GM13976 (cell line): ENCODE measurements around the gene SLC66A2.

ENCODE experiments used
- DNase-seq: peaks from one replicate; pipeline ENCODE4 v3.0.0; 2012; ENCODE audit warnings: low spot score
- in situ Hi-C: fragments of 300-500 bp; cut with MboI; formaldehyde crosslinking; loops from one replicate; pipeline ENCODE4 v1.12.0; 2022; ENCODE audit warnings: low sequenced_read_pairs, mixed read lengths, inconsistent platforms; ENCODE audit not compliant: unreplicated experiment
- TF ChIP-seq, protein P1 (sequence below): IDR thresholded peaks from 2 replicates; pipeline ENCODE4 v1.5.1; 2012; ENCODE audit warnings: borderline replicate concordance, mild to moderate bottlenecking; ENCODE audit not compliant: insufficient read depth; ENCODE audit errors: extremely low read depth, missing control alignments, control extremely low read depth

Gene SLC66A2

DNA sequence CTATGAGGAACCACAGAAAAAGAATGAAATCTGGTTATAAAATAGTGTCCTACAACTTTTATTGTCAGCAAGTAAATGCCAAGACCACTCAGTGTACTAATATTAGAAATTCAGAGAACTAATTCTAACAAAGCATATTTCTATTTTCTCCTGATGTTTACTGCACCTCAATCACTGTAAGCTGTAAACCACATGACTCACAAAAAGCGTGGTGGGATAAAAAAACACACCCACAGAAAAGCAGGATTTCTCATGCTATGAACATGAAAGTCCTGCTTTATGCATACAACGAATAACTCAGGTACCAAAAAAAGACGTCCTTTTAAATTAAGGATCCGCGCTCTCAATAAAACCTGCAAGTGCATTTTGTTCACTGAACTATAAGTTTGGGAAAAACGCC lies 36.1 kb upstream of the SLC66A2 start:
- in situ Hi-C loops, result no loop called here
- no peak for DNase-seq
- TF ChIP-seq, protein P1, sequence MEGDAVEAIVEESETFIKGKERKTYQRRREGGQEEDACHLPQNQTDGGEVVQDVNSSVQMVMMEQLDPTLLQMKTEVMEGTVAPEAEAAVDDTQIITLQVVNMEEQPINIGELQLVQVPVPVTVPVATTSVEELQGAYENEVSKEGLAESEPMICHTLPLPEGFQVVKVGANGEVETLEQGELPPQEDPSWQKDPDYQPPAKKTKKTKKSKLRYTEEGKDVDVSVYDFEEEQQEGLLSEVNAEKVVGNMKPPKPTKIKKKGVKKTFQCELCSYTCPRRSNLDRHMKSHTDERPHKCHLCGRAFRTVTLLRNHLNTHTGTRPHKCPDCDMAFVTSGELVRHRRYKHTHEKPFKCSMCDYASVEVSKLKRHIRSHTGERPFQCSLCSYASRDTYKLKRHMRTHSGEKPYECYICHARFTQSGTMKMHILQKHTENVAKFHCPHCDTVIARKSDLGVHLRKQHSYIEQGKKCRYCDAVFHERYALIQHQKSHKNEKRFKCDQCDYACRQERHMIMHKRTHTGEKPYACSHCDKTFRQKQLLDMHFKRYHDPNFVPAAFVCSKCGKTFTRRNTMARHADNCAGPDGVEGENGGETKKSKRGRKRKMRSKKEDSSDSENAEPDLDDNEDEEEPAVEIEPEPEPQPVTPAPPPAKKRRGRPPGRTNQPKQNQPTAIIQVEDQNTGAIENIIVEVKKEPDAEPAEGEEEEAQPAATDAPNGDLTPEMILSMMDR, result no peak

DNA sequence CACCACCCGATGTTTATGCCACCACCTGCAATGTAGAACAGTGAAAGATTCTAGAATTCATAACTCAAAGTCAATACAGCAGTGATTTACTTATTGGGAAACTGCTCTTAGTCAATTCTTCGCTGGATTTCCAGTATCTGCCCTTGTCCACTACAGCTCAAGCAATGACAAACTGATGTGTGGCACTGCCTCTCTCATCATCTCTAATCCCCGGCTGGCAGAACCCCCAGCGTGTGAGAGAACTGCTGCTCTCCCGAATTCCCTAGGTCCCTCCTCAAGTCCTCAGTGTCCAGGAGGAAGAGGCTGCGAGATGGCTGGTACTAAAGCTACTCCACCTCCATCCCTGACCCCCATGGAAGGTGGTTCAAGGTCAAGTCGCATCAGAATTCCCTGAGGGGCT lies 35.3 kb upstream of the SLC66A2 start:
- DNase-seq, result no peak
- in situ Hi-C loops, result no loop called here
- TF ChIP-seq, protein P1, result no peak

DNA sequence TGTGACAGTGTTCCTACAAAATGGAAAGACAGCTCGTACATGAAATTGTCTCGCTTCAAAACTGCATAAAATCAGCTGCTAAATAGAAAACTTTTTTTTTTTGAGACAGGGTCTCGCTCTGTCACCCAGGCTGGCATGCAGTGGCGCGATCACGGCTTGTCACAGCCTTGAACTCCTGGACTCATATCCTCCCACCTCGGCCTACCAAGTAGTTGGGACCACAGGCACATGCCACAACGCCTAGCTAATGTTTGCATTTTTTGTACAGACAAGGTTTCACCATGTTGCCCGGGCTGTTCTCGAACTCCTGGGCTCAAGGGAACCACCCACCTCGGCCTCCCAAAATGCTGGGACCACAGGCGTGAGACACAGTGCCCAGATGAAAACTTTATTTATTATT lies 33.7 kb upstream of the SLC66A2 start:
- in situ Hi-C loops, result no loop called here
- DNase-seq, result no peak
- TF ChIP-seq, protein P1, result no peak

DNA sequence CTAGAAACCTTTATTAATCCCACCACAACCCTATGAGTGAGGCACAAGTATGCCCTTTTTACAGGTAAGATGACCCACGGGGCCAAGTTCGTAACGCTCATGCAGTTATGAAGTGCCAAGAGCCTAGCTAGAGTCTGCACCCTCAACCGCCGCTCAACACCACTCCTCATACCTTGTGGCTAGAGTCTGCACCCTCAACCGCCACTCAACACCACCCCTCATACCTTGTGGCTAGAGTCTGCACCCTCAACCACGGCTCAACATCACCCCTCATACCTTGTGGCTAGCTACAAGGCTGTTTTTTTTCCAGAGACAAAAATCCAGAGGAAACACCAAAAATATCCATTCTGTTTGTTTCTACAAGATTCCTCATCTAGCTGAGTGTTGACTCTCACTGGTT lies 32.3 kb upstream of the SLC66A2 start:
- TF ChIP-seq, protein P1, result no peak
- DNase-seq, result no peak
- in situ Hi-C loops, result no loop called here

DNA sequence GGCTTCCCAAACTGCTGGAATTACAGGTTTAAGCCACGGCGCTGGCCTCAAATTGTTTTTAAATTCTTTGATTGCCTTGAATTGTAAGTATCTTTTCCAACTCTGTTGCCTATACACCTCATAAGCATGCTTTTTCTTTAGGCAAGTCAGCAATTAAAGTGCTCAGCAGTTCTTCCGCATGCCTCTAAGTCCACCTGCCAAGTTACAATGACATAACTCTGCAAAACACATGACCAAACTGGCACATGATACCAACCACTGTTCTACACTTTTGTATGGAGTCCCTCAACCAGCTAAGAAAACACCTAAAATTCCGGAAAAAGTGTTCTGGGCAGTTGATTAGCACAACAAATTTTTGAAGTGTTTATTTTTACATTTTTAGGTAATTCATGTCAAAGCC lies 31.8 kb upstream of the SLC66A2 start:
- no peak for DNase-seq
- in situ Hi-C loops, result no loop called here
- TF ChIP-seq, protein P1, result no peak

DNA sequence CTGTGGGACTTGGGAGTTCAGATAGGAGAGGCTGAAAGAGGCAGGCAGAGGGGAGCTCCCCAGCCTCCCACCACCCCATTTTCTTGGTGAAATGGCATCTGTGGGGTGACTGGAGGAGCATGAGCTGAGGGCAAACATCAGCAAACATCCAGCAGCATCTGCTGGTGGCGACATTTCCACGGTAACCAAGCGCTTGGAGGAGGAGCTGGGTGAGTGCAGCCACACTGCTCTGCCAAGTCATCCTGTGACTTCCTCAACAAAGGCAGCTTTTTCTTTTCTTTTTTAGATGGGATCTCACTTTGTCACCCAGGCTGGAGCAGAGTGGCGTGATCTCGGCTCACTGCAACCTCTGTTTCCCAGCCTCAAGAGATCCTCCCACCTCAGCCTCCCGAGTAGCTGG lies 31.3 kb upstream of the SLC66A2 start:
- TF ChIP-seq, protein P1, result no peak
- in situ Hi-C loops, result no loop called here

DNA sequence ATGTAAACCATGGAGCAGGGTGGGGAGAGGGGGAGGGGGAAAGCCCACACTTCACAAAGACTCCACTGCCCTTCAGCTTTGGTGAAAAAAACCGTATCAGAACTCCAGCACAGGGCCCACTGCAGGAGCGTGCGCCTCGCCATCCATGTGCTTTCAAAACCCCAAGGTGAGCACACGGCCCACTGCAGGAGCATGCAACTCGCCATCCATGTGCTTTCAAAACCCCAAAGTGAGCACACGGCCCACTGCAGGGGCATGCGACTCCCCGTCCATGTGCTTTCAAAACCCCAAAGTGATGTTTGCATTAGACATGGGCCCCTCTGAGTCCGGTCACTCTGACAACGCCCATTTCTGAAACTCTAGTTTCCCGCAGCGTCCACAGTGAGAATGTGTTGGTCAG lies 29.1 kb upstream of the SLC66A2 start:
- in situ Hi-C loops, result no loop called here

More for the DNA sequence above, 31.3 kb upstream of the SLC66A2 start:
- no peak for DNase-seq

More for the DNA sequence above, 29.1 kb upstream of the SLC66A2 start:
- no peak for DNase-seq
- TF ChIP-seq, protein P1, result no peak
